B cell (primary cell): Measurements from ENCODE around the gene YTHDC2. TPM values are rescaled to one million over a fixed set of nuclear protein-coding genes. Genes with fewer than 3 reads are reported as not detected.

Experiments
- ATAC-seq: fragments of 200-7000 bp; cut with Tn5 transposase; one replicate; pipeline ENCODE4 v1.10.0; 2021; ENCODE audit warnings: low read depth, mild to moderate bottlenecking, moderate number of reproducible peaks, moderate library complexity
- CTCF ChIA-PET: fragments of 350-600 bp; sonication (Branson Sonifier 250); formaldehyde crosslinking; loops from one replicate; lab custom pipeline; 2021; ENCODE audit warnings: antibody characterized with exemption, inconsistent platforms; lab: Charles Lee
- POLR2A ChIA-PET: fragments of 350-600 bp; sonication (Branson Sonifier 250); formaldehyde crosslinking; loops from one replicate; lab custom pipeline; 2021; ENCODE audit warnings: antibody characterized with exemption; lab: Charles Lee
- DNase-seq: peaks from one replicate; pipeline ENCODE4 v3.0.0; 2013
- H2AFZ ChIP-seq: 2 replicates; pipeline ENCODE4 v1.6.1; 2012; ENCODE audit warnings: mild to moderate bottlenecking, low read depth, low read length; ENCODE audit not compliant: insufficient read depth, poor library complexity, severe bottlenecking
- H3K27ac ChIP-seq, 2 donors: 1 replicate in 1 of 2; 2 replicates in 1 of 2; pipeline ENCODE4 v1.5.1; 2012 to 2013; ENCODE audit warnings: low read length in 2 of 2, mild to moderate bottlenecking in 2 of 2, moderate library complexity in 1 of 2
- H3K27me3 ChIP-seq, 4 experiments: fragments of 200-600 bp in 1 of 4; sonication (generic) in 1 of 4; replicated peaks in 1 of 4; 1 replicate in 2 of 4; 2 replicates in 2 of 4; pipeline versions ENCODE4 v1.6.1 to v1.7.0; 2013 to 2016; ENCODE audit warnings: low read length in 3 of 4, mild to moderate bottlenecking in 2 of 4, mixed read lengths in 1 of 4, moderate library complexity in 1 of 4; ENCODE audit not compliant: insufficient read depth in 4 of 4, control insufficient read depth in 3 of 4; ENCODE audit errors: control extremely low read depth in 1 of 4
- H3K36me3 ChIP-seq, 2 experiments: replicated peaks in 1 of 2; 1 replicate in 1 of 2; 2 replicates in 1 of 2; pipeline versions ENCODE4 v1.6.1 to v1.7.1; 2013; ENCODE audit warnings: low read length in 1 of 2; ENCODE audit not compliant: insufficient read depth in 2 of 2, control insufficient read depth in 1 of 2; ENCODE audit errors: control extremely low read depth in 1 of 2, extremely low read depth in 1 of 2
- H3K4me1 ChIP-seq, 2 donors: fragments of 200-600 bp in 1 of 2; sonication (generic) in 1 of 2; 1 replicate in 1 of 2; 2 replicates in 1 of 2; pipeline versions ENCODE4 v1.5.1 to v1.6.1; 2013 to 2017; ENCODE audit warnings: low read length in 2 of 2; ENCODE audit not compliant: control insufficient read depth in 2 of 2, insufficient read depth in 2 of 2
- H3K4me2 ChIP-seq: replicated peaks from 2 replicates; pipeline ENCODE3; 2012; ENCODE audit warnings: mild to moderate bottlenecking, low read depth, low read length; ENCODE audit not compliant: poor library complexity, severe bottlenecking
- H3K4me3 ChIP-seq, 5 experiments: fragments of 200-600 bp in 1 of 5; sonication (generic) in 1 of 5; 1 replicate in 3 of 5; 2 replicates in 2 of 5; pipeline versions ENCODE4 v1.5.1 to v1.7.0; 2011 to 2016; ENCODE audit warnings: low read length in 4 of 5, mild to moderate bottlenecking in 4 of 5, low read depth in 2 of 5, control low read depth in 1 of 5, moderate library complexity in 1 of 5; ENCODE audit not compliant: insufficient read depth in 1 of 5; ENCODE audit errors: control extremely low read depth in 1 of 5, extremely low read depth in 1 of 5
- H3K79me2 ChIP-seq: fragments of 200-600 bp; sonication (generic); one replicate; pipeline ENCODE4 v1.6.0; 2016; ENCODE audit warnings: low read length; ENCODE audit not compliant: control insufficient read depth, insufficient read depth
- H3K9ac ChIP-seq: fragments of 200-600 bp; sonication (generic); 2 replicates; pipeline ENCODE4 v1.6.1; 2017; ENCODE audit warnings: mild to moderate bottlenecking, low read length, moderate library complexity
- H3K9me3 ChIP-seq, 3 donors: one replicate each; pipeline versions ENCODE4 v1.6.1 to v1.7.1; 2013; ENCODE audit warnings: low read length in 2 of 3; ENCODE audit not compliant: control insufficient read depth in 2 of 3, insufficient read depth in 1 of 3; ENCODE audit errors: control extremely low read depth in 1 of 3
- H4K20me1 ChIP-seq: 2 replicates; pipeline ENCODE4 v1.6.0; 2012; ENCODE audit warnings: mild to moderate bottlenecking, low read length; ENCODE audit not compliant: insufficient read depth, control insufficient read depth, poor library complexity, severe bottlenecking
- H3K27ac Mint-ChIP-seq: one replicate; pipeline ENCODE4 v1.8.0; 2021; ENCODE audit warnings: mixed read lengths
- H3K27me3 Mint-ChIP-seq: one replicate; pipeline ENCODE4 v1.8.0; 2021; ENCODE audit warnings: mixed read lengths
- H3K4me1 Mint-ChIP-seq: one replicate; pipeline ENCODE4 v1.8.0; 2021; ENCODE audit warnings: mixed read lengths
- H3K4me3 Mint-ChIP-seq: one replicate; pipeline ENCODE4 v1.8.0; 2021; ENCODE audit warnings: mixed read lengths
- H3K9me3 Mint-ChIP-seq: one replicate; pipeline ENCODE4 v1.8.0; 2022; ENCODE audit warnings: mixed read lengths; ENCODE audit not compliant: insufficient read depth
- EZH2 ChIP-seq: IDR thresholded peaks from 2 replicates; pipeline ENCODE4 v1.6.1; 2012; ENCODE audit warnings: borderline replicate concordance, low read depth, mild to moderate bottlenecking, moderate library complexity, low read length; ENCODE audit not compliant: insufficient read depth, poor library complexity, severe bottlenecking
- WGBS: methylation state at CpG from one replicate; pipeline ENCODE4 v1.1.5; 2013; ENCODE audit warnings: missing lambda C conversion rate; ENCODE audit not compliant: insufficient coverage; 5-methylcytosine and 5-hydroxymethylcytosine counted together
- intact Hi-C: fragments of 100-400 bp; cut with micrococcal nuclease; formaldehyde crosslinking; loops from one replicate; pipeline ENCODE4 v1.10.0; 2022
- polyA plus RNA-seq: library from polyadenylated mRNA; depleted of rRNA; stranded (reverse); fragments of >200 nt; gene quantifications from 2 replicates; pipeline ENCODE4 v1.2.3, GENCODE V29; 2012
- total RNA-seq, 2 donors: library from RNA; stranded (reverse); fragments of 120-200 nt in 1 of 2; gene quantifications; 1 replicate in 1 of 2; 2 replicates in 1 of 2; pipeline versions ENCODE4 v1.2.3 to v1.2.4, GENCODE V29; 2013 to 2022
- TF ChIP-seq, protein P1 (sequence below): fragments of 200-600 bp; IDR thresholded peaks from one replicate; pipeline ENCODE4 v1.8.0; 2022; ENCODE audit warnings: antibody characterized with exemption, mild to moderate bottlenecking

Gene YTHDC2
- total and polyA plus RNA-seq, 2 donors (not counting 1 experiment from before 2014, with no cell fraction given), result 8.6 to 52.6 TPM

DNA sequence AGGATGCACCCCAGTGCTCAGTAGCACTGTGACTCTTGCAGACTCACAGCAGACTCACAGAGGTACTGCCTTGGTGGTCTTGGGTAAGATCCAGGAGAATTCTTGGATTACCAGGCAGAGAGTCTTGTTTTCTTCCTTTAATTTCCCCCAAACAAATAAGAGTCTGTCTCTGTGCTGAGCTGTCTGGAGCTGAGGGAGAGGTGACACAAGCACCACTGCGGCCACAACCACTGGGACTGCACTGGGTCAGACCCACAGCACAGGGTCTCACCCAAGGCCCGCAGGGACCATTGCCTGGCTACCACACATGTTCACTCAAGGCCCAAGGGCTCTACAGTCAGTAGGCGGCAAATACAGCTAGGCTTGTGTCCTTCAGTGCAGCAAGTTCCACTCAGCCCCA lies 11.4 kb upstream of the YTHDC2 start:
- Histone ChIP-seq H3K9me3 (peaks cover 0 to 7% (median 0%) of the 10 kb centered on the region in 3 donors), H3K4me1 (no peaks in the 10 kb centered on the region), H4K20me1 (no peaks in the 10 kb centered on the region), H3K27ac (no peak overlapping the region), H3K79me2 (no peaks in the 10 kb centered on the region), H3K4me2 (no peak overlapping the region), H3K27me3 (peaks cover 0 to 41% (median 22%) of the 10 kb centered on the region in 4 experiments), H3K9ac (no peak overlapping the region), H2AFZ (no peak overlapping the region), H3K4me3 (no peak overlapping the region), H3K36me3 (no peaks in the 10 kb centered on the region)
- Mint-ChIP-seq H3K27ac (no peak overlapping the region), H3K4me1 (no peaks in the 10 kb centered on the region), H3K4me3 (no peak overlapping the region), H3K27me3 (peaks cover 69% of the 10 kb centered on the region), H3K9me3 (peaks cover 2% of the 10 kb centered on the region)
- no peak for ATAC-seq
- no peak for TF ChIP-seq EZH2
- TF ChIP-seq, protein P1, sequence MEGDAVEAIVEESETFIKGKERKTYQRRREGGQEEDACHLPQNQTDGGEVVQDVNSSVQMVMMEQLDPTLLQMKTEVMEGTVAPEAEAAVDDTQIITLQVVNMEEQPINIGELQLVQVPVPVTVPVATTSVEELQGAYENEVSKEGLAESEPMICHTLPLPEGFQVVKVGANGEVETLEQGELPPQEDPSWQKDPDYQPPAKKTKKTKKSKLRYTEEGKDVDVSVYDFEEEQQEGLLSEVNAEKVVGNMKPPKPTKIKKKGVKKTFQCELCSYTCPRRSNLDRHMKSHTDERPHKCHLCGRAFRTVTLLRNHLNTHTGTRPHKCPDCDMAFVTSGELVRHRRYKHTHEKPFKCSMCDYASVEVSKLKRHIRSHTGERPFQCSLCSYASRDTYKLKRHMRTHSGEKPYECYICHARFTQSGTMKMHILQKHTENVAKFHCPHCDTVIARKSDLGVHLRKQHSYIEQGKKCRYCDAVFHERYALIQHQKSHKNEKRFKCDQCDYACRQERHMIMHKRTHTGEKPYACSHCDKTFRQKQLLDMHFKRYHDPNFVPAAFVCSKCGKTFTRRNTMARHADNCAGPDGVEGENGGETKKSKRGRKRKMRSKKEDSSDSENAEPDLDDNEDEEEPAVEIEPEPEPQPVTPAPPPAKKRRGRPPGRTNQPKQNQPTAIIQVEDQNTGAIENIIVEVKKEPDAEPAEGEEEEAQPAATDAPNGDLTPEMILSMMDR, result no peak
- intact Hi-C loops, result no loop called here
- CTCF ChIA-PET, result interaction anchor here (0.6 kb wide), 1 partner anchor 9 kb away, joined by 4 read pairs; no protein-coding TSS in a partner anchor
- WGBS, result 94% methylated on average over 3 of the region's 3 CpGs
- POLR2A ChIA-PET, result no interaction called here
- no peak for DNase-seq

GRCh38 chr5:113503146-113503545 lies 10.3 kb upstream of the YTHDC2 start:
- TF ChIP-seq, protein P1, result no peak
- TF ChIP-seq EZH2, result no peak
- Mint-ChIP-seq H3K27me3 (peaks cover 76% of the 10 kb centered on the region), H3K9me3 (peaks cover 2% of the 10 kb centered on the region), H3K27ac (no peak overlapping the region), H3K4me1 (peaks cover 2% of the 10 kb centered on the region), H3K4me3 (no peak overlapping the region)
- Histone ChIP-seq H4K20me1 (no peaks in the 10 kb centered on the region), H2AFZ (no peak overlapping the region), H3K4me1 (peaks cover 0 to 4% of the 10 kb centered on the region in 2 donors), H3K36me3 (no peaks in the 10 kb centered on the region), H3K9ac (no peak overlapping the region), H3K4me2 (no peak overlapping the region), H3K9me3 (peaks cover 0 to 7% (median 0%) of the 10 kb centered on the region in 3 donors), H3K79me2 (no peaks in the 10 kb centered on the region), H3K27me3 (peaks cover 0 to 49% (median 28%) of the 10 kb centered on the region in 4 experiments), H3K4me3 (no peak overlapping the region), H3K27ac (no peak overlapping the region)
- ChIA-PET POLR2A (no interaction called here), CTCF (no interaction called here)
- intact Hi-C loops, result no loop called here
- no peak for DNase-seq
- WGBS, result 100% methylated on average over 1 of the region's 1 CpG
- no peak for ATAC-seq
